ENCODE measurements around the gene ANKRD6. TPM values are rescaled to one million over a fixed set of nuclear protein-coding genes. Genes with fewer than 3 reads are reported as not detected.

The ANKRD6 gene
- total RNA-seq, 1 experiment from 2014 or later, result 2.4 TPM

DNA sequence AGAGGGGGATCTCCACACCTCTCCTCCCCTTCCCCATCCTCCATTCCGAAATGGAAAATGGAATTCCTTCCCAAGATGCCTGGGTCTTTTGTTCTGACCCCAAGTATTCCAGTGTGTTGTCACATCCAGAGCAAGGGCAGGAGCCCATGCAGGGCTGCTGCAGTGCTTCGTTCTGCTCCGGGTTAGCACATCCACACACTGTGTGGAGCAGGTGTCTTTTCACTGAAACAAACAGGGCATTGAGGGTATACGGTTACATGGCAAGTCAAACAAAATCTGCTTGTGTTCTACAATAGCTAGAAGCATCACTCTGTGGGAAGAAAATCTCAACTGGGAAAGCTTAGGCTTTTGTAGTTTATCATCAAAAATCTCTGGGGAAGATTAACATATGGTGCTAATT lies 148.7 kb downstream of the ANKRD6 start:
- no peak overlapping the region for H3K27ac ChIP-seq (ENCODE audit: low read length)
- BruUV-seq (replicated peaks), result no TSS peak
- DNase-seq (ENCODE audit: low read depth, low spot score), result no peak
- ATAC-seq, result no peak
- H3K4me3 ChIP-seq (ENCODE audit: low read depth in 2 of 2, low read length in 2 of 2), result no peak overlapping the region
- in situ Hi-C loops (cut with HindIII; ENCODE audit: low pct_unique_long_range_greater_than_20kb, low sequenced_read_pairs) (no loop called here), intact Hi-C loops (cut with micrococcal nuclease; ENCODE audit: unreplicated experiment) (no loop called here)
- TF ChIP-seq, protein P1, sequence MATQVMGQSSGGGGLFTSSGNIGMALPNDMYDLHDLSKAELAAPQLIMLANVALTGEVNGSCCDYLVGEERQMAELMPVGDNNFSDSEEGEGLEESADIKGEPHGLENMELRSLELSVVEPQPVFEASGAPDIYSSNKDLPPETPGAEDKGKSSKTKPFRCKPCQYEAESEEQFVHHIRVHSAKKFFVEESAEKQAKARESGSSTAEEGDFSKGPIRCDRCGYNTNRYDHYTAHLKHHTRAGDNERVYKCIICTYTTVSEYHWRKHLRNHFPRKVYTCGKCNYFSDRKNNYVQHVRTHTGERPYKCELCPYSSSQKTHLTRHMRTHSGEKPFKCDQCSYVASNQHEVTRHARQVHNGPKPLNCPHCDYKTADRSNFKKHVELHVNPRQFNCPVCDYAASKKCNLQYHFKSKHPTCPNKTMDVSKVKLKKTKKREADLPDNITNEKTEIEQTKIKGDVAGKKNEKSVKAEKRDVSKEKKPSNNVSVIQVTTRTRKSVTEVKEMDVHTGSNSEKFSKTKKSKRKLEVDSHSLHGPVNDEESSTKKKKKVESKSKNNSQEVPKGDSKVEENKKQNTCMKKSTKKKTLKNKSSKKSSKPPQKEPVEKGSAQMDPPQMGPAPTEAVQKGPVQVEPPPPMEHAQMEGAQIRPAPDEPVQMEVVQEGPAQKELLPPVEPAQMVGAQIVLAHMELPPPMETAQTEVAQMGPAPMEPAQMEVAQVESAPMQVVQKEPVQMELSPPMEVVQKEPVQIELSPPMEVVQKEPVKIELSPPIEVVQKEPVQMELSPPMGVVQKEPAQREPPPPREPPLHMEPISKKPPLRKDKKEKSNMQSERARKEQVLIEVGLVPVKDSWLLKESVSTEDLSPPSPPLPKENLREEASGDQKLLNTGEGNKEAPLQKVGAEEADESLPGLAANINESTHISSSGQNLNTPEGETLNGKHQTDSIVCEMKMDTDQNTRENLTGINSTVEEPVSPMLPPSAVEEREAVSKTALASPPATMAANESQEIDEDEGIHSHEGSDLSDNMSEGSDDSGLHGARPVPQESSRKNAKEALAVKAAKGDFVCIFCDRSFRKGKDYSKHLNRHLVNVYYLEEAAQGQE (IDR thresholded peaks at IDR 0.05; ENCODE audit: insufficient read depth in 1 of 2, low read depth in 2 of 2, low read length in 1 of 2), result no peak
- TF ChIP-seq SIN3A (IDR thresholded peaks at IDR 0.05; ENCODE audit: borderline replicate concordance, insufficient read depth, low read depth, low read length) (no peak), TCF7L2 (IDR thresholded peaks at IDR 0.05; ENCODE audit: low read depth, low read length) (no peak), POLR2AphosphoS5 (IDR thresholded peaks at IDR 0.05; ENCODE audit: low read depth, low read length) (no peak)
- TF ChIP-seq, protein P2, sequence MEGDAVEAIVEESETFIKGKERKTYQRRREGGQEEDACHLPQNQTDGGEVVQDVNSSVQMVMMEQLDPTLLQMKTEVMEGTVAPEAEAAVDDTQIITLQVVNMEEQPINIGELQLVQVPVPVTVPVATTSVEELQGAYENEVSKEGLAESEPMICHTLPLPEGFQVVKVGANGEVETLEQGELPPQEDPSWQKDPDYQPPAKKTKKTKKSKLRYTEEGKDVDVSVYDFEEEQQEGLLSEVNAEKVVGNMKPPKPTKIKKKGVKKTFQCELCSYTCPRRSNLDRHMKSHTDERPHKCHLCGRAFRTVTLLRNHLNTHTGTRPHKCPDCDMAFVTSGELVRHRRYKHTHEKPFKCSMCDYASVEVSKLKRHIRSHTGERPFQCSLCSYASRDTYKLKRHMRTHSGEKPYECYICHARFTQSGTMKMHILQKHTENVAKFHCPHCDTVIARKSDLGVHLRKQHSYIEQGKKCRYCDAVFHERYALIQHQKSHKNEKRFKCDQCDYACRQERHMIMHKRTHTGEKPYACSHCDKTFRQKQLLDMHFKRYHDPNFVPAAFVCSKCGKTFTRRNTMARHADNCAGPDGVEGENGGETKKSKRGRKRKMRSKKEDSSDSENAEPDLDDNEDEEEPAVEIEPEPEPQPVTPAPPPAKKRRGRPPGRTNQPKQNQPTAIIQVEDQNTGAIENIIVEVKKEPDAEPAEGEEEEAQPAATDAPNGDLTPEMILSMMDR (IDR thresholded peaks at IDR 0.05), result no peak
- no peaks in the 10 kb centered on the region for H3K36me3 ChIP-seq (ENCODE audit: control insufficient read depth, insufficient read depth, low read length)
- ChIA-PET CTCF (interaction anchor here (0.7 kb wide), 1 partner anchor 170 kb away, joined by 3 read pairs; no protein-coding TSS in a partner anchor), POLR2A (no interaction called here)
- no peaks in the 10 kb centered on the region for H3K9me3 ChIP-seq (ENCODE audit: control insufficient read depth, insufficient read depth, low read depth, low read length)
- H3K4me1 ChIP-seq (ENCODE audit: control insufficient read depth, insufficient read depth, low read length), result no peaks in the 10 kb centered on the region
- H3K27me3 ChIP-seq (ENCODE audit: control insufficient read depth, insufficient read depth, low read length), result no peaks in the 10 kb centered on the region; the same call in 1 of the 2 replicates

DNA sequence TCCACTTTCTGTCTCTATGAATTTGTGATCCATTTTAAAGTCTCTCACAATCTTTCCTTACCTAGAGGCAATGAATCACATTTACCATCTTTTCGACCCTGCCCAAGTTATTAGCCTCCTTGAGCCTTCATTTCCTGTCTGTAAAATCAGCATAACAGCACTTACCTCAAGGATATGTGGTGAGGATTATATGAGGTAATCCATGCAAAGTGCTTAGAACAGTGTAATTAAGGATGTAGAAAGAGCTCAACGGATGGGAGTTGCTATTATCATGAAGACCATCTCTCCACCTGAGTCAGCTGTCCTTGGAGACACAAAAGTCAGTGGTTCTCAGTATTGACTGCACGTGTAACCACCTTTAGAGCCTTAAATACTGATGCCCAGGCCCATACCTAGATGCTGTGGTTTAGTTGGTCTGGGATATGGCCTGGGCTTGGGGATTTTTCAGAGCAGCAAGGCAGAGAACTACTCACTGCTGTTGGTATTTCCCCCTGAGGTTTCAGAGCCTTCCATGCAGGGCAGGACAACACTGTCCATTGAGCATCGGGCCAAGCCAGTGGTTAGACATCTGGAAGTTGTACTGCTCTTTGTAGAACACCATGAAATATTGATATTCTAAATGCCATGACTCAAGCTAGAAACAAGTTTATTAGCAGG lies 149.8 kb downstream of the ANKRD6 start:
- no peak for DNase-seq (ENCODE audit: low read depth, low spot score)
- Histone ChIP-seq H3K4me1 (ENCODE audit: control insufficient read depth, insufficient read depth, low read length) (no peaks in the 10 kb centered on the region), H3K27ac (ENCODE audit: low read length) (no peak overlapping the region), H3K9me3 (ENCODE audit: control insufficient read depth, insufficient read depth, low read depth, low read length) (no peaks in the 10 kb centered on the region), H3K36me3 (ENCODE audit: control insufficient read depth, insufficient read depth, low read length) (no peaks in the 10 kb centered on the region), H3K27me3 (ENCODE audit: control insufficient read depth, insufficient read depth, low read length) (no peaks in the 10 kb centered on the region; the same call in 1 of the 2 replicates), H3K4me3 (ENCODE audit: low read depth in 2 of 2, low read length in 2 of 2) (no peak overlapping the region)
- ChIA-PET POLR2A (no interaction called here), CTCF (no interaction called here)
- BruUV-seq (replicated peaks), result no TSS peak
- no peak for ATAC-seq
- TF ChIP-seq SIN3A (IDR thresholded peaks at IDR 0.05; ENCODE audit: borderline replicate concordance, insufficient read depth, low read depth, low read length) (no peak), TCF7L2 (IDR thresholded peaks at IDR 0.05; ENCODE audit: low read depth, low read length) (no peak), POLR2AphosphoS5 (IDR thresholded peaks at IDR 0.05; ENCODE audit: low read depth, low read length) (no peak)
- TF ChIP-seq, protein P1 (IDR thresholded peaks at IDR 0.05; ENCODE audit: insufficient read depth in 1 of 2, low read depth in 2 of 2, low read length in 1 of 2), result no peak
- TF ChIP-seq, protein P2 (IDR thresholded peaks at IDR 0.05), result no peak
- intact Hi-C loops (cut with micrococcal nuclease; ENCODE audit: unreplicated experiment) (no loop called here), in situ Hi-C loops (cut with HindIII; ENCODE audit: low pct_unique_long_range_greater_than_20kb, low sequenced_read_pairs) (no loop called here)
